AG10803 (cell line): Measurements from ENCODE around the gene TRIM59.

Source experiments
- DNase-seq: peaks from one replicate; pipeline ENCODE4 v3.0.0; 2010; ENCODE audit warnings: low read depth
- H3K4me3 ChIP-seq: 2 replicates; pipeline ENCODE4 v1.5.1; 2011; ENCODE audit warnings: mild to moderate bottlenecking, low read length, control low read depth
- TF ChIP-seq, protein P1 (sequence below): conservative IDR thresholded peaks from 2 replicates; pipeline ENCODE4 v1.5.1; 2011; ENCODE audit warnings: mild to moderate bottlenecking, low read length, control low read depth, inconsistent platforms

The TRIM59 gene, protein sequence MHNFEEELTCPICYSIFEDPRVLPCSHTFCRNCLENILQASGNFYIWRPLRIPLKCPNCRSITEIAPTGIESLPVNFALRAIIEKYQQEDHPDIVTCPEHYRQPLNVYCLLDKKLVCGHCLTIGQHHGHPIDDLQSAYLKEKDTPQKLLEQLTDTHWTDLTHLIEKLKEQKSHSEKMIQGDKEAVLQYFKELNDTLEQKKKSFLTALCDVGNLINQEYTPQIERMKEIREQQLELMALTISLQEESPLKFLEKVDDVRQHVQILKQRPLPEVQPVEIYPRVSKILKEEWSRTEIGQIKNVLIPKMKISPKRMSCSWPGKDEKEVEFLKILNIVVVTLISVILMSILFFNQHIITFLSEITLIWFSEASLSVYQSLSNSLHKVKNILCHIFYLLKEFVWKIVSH

DNA sequence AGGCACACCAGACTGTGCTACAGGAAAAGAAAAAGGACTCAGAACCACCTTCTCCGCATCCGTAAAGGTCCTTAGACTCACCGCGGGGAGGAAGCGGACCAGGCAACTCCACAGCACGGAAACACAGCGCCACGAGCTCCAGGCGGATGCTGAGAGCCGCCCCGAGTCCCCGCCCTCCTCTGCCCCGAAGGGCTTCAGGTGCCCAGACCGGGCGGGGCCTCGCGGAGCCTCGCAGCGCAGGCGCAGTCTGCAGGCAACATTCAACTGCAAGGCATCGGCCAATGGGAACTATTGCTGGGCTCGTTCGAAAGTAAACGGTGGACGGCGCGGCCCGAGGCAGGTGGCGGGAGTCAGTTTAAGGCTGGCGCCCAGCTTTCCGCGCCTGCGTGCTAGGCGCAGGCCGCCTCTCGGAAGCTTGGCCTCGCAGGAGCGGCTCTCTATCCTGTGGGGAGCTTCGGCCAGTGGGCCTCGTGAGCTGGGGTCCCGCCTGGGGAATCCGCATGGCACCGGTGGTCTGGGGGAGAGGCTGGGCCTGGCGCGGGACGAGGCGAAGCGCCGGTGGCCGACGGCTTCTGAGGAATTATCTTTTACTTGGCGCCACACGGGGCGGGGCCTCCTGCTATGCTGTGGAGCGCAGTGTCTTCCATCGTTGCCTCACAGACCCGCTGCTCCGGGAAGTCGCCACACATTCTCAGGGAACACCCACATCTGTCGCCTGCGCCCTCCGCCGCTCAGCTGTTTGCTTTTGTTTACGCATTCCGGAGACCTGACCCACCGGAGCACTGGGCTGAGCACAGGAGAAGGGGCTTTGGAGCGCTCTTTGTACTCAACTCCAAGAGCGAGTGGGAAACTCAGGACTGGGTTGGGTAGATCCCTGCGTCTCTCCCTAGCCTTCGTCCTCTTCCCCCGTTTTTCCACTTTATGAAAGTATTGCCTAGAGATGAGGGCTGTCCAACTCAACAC is at the start of gene TRIM59:
Gene TRIM59 (minus strand): TSS at position 151 of the 963 bp plus-strand sequence. CDS start 10,603 bp downstream, outside the sequence.
- peak within 1 kb of the TSS; percentile 86 for H3K4me3 ChIP-seq
- TF ChIP-seq, protein P1, sequence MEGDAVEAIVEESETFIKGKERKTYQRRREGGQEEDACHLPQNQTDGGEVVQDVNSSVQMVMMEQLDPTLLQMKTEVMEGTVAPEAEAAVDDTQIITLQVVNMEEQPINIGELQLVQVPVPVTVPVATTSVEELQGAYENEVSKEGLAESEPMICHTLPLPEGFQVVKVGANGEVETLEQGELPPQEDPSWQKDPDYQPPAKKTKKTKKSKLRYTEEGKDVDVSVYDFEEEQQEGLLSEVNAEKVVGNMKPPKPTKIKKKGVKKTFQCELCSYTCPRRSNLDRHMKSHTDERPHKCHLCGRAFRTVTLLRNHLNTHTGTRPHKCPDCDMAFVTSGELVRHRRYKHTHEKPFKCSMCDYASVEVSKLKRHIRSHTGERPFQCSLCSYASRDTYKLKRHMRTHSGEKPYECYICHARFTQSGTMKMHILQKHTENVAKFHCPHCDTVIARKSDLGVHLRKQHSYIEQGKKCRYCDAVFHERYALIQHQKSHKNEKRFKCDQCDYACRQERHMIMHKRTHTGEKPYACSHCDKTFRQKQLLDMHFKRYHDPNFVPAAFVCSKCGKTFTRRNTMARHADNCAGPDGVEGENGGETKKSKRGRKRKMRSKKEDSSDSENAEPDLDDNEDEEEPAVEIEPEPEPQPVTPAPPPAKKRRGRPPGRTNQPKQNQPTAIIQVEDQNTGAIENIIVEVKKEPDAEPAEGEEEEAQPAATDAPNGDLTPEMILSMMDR: no peak; the same call in 1 of the 2 replicates
- DNase-seq: peak; percentile 96

DNA sequence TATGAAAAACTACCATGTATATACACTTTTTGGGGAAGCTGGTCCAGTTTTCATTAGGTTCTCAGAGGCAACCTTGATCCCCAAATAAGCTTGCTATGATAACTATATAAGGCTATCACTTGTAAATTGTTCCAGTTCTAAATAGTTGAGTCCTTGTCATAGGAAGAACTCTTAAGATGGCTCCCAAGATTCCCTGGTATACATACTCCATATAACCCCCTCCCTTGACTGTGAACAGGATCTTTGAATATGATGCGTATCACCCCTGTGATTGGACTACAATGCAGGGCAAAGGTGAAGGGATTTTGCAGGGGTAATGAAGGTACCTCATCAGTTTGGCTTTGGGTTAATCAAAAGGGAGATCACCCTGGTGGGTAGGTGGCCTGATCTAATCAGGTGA is 48.6 kb upstream of the TRIM59 start:
- TF ChIP-seq, protein P1: no peak
- no peak overlapping the region for H3K4me3 ChIP-seq
- no peak for DNase-seq

DNA sequence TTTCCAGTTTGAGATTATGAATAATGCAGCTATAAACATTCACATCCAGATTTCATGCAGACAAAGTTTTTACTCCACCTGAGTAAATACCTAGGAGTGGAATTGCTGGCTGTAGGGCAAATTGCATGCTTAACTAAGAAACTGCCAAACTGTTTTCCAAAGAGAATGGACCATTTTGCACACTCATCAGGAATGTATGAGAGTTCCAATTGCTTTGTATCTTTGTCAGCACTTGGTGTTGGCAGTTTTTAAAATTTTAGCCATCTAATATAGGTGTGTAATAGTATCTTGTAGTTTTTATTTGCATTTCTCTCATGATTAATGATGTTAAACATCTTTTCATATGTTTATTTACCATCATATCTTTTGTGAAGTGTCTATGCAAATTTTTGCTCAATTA is 40.6 kb upstream of the TRIM59 start:
- DNase-seq: no peak
- H3K4me3 ChIP-seq: no peak overlapping the region
- TF ChIP-seq, protein P1: no peak

DNA sequence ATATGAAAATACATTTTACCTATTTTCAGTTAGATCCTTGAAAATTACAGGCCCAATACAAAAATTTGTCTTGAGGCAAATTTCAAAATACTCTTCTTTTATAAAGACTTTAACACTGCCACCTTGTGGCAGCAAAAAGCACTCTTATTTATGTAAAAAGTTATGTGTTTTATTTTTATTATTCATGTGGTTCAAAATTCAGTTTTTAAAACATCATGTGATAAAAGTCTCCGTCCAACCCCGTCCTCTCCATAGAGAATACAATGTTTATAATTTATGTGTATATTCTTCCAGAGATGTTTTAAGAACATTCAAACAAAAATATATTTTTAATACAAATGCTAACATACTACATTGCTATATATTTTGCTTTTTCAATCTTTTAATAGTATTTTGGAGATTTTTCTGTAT is 36.9 kb upstream of the TRIM59 start:
- TF ChIP-seq, protein P1: peak; percentile 57
- peak; percentile 71 for DNase-seq
- no peak overlapping the region for H3K4me3 ChIP-seq

DNA sequence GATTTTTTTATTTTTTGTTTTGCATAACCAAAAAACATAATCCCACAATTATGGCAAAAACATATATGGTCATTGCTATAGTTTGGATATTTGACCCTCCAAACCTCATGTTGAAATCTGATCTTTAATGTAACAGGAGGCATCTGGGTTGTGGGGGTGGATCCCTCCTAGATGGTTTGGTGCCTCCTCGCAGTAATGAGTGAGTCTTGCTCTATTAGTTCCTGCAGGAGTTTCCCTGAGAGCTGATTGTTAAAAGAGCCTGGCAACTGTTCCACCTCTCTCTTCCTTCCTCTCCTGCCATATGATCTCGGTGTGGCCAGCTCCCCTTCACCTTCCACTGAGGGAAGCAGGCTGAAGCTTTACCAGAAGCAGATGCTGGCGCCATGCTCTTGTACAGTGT is 33.2 kb upstream of the TRIM59 start:
- DNase-seq: no peak
- H3K4me3 ChIP-seq: no peak overlapping the region
- TF ChIP-seq, protein P1: no peak

DNA sequence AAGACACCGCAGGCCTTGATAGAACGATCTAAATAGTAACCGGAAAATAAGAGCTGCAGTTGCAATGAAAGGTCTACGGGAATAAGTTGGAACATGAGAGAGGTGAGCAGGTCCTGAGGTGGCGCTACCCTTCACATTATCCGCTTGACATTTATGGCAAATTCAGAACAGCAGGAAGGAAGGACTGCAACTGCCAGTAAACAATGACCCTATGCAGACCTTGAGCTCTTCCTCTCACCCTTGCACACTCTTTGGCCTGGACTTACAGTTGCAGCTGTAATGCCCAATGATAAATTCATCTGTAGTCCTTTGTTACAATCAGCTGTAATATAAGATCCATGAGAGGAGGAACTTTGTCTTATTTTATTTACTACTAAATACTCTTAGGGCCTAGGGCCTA is 32.3 kb upstream of the TRIM59 start:
- TF ChIP-seq, protein P1: no peak
- DNase-seq: no peak
- H3K4me3 ChIP-seq: no peak overlapping the region
